ENCODE measurements around the gene AIFM3.

DNA sequence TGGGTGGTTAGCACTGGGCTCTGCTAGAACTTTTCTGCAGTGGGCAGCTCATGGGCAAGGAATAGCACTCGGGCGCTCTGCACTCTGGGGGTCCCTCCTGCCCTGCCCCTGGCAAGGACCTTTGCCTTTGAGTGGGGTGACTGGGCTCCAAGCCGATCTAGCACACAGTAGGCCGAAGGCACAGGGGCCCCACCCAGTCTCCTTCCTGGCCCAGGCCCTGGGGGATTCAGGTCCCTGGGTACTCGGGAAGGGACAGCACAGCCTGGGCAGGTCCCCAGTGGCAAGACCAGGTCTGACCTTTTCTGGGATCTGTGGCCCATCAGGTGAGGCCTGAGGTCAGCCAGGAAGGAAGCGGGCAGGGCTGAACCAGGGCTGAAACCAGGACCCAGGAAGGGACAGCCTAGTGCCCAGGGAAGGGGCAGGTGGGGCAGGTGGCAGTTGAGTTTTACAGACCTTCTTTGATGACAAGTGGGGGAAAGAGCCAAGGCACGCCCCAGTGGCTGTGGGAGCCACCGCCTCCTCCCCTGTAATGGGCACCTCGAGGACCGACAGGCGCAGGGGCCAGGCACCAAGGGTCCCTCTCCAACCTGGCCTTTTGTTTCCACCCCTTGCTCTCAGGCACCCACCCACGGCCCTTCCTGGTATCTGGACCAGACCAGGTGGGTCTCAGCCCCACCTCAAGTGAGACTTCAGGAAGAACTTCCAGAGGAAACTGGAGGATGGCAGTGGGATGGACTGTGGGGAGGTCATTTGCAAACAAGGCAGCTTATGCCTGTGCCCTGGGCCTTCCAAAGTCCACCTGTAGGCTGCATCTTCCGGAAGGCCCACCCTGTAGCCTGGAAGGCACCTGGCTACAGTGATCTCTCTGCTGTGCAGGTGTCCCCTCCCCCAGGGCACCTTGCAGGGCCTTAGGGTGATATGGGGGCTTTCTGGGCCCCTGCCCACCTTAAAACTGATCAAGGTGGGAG, 883 bp upstream of the AIFM3 start:
- TF ChIP-seq, protein P1, sequence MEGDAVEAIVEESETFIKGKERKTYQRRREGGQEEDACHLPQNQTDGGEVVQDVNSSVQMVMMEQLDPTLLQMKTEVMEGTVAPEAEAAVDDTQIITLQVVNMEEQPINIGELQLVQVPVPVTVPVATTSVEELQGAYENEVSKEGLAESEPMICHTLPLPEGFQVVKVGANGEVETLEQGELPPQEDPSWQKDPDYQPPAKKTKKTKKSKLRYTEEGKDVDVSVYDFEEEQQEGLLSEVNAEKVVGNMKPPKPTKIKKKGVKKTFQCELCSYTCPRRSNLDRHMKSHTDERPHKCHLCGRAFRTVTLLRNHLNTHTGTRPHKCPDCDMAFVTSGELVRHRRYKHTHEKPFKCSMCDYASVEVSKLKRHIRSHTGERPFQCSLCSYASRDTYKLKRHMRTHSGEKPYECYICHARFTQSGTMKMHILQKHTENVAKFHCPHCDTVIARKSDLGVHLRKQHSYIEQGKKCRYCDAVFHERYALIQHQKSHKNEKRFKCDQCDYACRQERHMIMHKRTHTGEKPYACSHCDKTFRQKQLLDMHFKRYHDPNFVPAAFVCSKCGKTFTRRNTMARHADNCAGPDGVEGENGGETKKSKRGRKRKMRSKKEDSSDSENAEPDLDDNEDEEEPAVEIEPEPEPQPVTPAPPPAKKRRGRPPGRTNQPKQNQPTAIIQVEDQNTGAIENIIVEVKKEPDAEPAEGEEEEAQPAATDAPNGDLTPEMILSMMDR (IDR thresholded peaks at IDR 0.05) = no peak
- TF ChIP-seq ZFX (IDR thresholded peaks at IDR 0.05; ENCODE audit: borderline replicate concordance) = no peak
